HepG2 (cell line): ENCODE data around the gene ZNF524. TPM values are rescaled to one million over a fixed set of nuclear protein-coding genes. Genes with fewer than 3 reads are reported as not detected.
A peak's percentile ranks its signal among the peaks of the same experiment; 100 is the strongest.

Experiments
- CEBPB ChIP-seq: IDR thresholded peaks from 2 replicates; pipeline ENCODE4 v1.6.1; 2011; ENCODE audit warnings: low read depth, low read length, improper control_type of control experiment, borderline replicate concordance
- DDIT3 ChIP-seq: sonication (generic); formaldehyde crosslinking; IDR thresholded peaks from 2 replicates; pipeline ENCODE4 v1.4.0; 2020; ENCODE audit warnings: mild to moderate bottlenecking, missing genetic modification reagents
- DPF2 ChIP-seq: sonication (generic); formaldehyde crosslinking; IDR thresholded peaks from 2 replicates; pipeline ENCODE4 v1.4.0; 2020; ENCODE audit warnings: mild to moderate bottlenecking, low read depth, missing genetic modification reagents, borderline replicate concordance
- ELK4 ChIP-seq: sonication (generic); formaldehyde crosslinking; IDR thresholded peaks from 2 replicates; pipeline ENCODE4 v1.9.0; 2021; ENCODE audit warnings: missing genetic modification reagents, borderline replicate concordance
- HIVEP1 ChIP-seq: sonication (generic); formaldehyde crosslinking; IDR thresholded peaks from 2 replicates; pipeline ENCODE4 v1.4.0; 2020; ENCODE audit warnings: mild to moderate bottlenecking, missing genetic modification reagents
- KLF9 ChIP-seq: IDR thresholded peaks from 2 replicates; pipeline ENCODE4 v1.6.1; 2016; ENCODE audit warnings: low read depth
- MBNL3 ChIP-seq: fragments of 250-450 bp; sonication (Bioruptor Pico); conservative IDR thresholded peaks from 2 replicates; pipeline ENCODE4 v1.8.0; 2022; ENCODE audit warnings: mild to moderate bottlenecking, inconsistent platforms
- RBM39 ChIP-seq: fragments of 200-400 bp; formaldehyde crosslinking; IDR thresholded peaks from one replicate; pipeline ENCODE4 v1.6.1; 2018; ENCODE audit warnings: antibody characterized with exemption, mild to moderate bottlenecking, low read depth, low read length; ENCODE audit not compliant: poor library complexity, severe bottlenecking
- RNF2 ChIP-seq: fragments of 450-650 bp; conservative IDR thresholded peaks from 2 replicates; pipeline ENCODE4 v1.6.1; 2016; ENCODE audit warnings: low read depth
- SAFB2 ChIP-seq: sonication (generic); formaldehyde crosslinking; IDR thresholded peaks from 2 replicates; pipeline ENCODE4 v1.5.1; 2020; ENCODE audit warnings: missing genetic modification reagents, low read depth, mild to moderate bottlenecking, borderline replicate concordance
- SATB2 ChIP-seq: sonication (generic); formaldehyde crosslinking; IDR thresholded peaks from 2 replicates; pipeline ENCODE4 v1.5.0; 2020; ENCODE audit warnings: missing genetic modification reagents
- SMC3 ChIP-seq: IDR thresholded peaks from 2 replicates; pipeline ENCODE4 v1.6.1; 2011; ENCODE audit warnings: low read length, improper control_type of control experiment
- TCF7L2 ChIP-seq: IDR thresholded peaks from 2 replicates; pipeline ENCODE4 v1.6.1; 2011; ENCODE audit warnings: mild to moderate bottlenecking, low read depth, low read length, moderate library complexity
- TERF1 ChIP-seq: sonication (generic); formaldehyde crosslinking; IDR thresholded peaks from 2 replicates; pipeline ENCODE4 v1.8.0; 2022; ENCODE audit warnings: mild to moderate bottlenecking, missing genetic modification reagents, moderate library complexity
- XBP1 ChIP-seq: sonication (generic); formaldehyde crosslinking; IDR thresholded peaks from 2 replicates; pipeline ENCODE4 v1.5.0; 2020; ENCODE audit warnings: missing genetic modification reagents
- ZBTB1 ChIP-seq: sonication (generic); formaldehyde crosslinking; IDR thresholded peaks from 2 replicates; pipeline ENCODE4 v1.4.0; 2020; ENCODE audit warnings: missing genetic modification reagents, borderline replicate concordance
- ZKSCAN5 ChIP-seq: sonication (generic); formaldehyde crosslinking; IDR thresholded peaks from 2 replicates; pipeline ENCODE4 v1.5.1; 2020; ENCODE audit warnings: mild to moderate bottlenecking, missing genetic modification reagents
- ZNF280B ChIP-seq: sonication (generic); formaldehyde crosslinking; IDR thresholded peaks from 2 replicates; pipeline ENCODE4 v1.5.0; 2020; ENCODE audit warnings: missing genetic modification reagents, mild to moderate bottlenecking, borderline replicate concordance
- ZNF343 ChIP-seq: sonication (generic); formaldehyde crosslinking; IDR thresholded peaks from 2 replicates; pipeline ENCODE4 v1.4.0; 2020; ENCODE audit warnings: mild to moderate bottlenecking, missing genetic modification reagents
- ZNF543 ChIP-seq: sonication (generic); formaldehyde crosslinking; IDR thresholded peaks from 2 replicates; pipeline ENCODE4 v1.4.0; 2020; ENCODE audit warnings: mild to moderate bottlenecking, missing genetic modification reagents
- ZNF580 ChIP-seq: IDR thresholded peaks from 2 replicates; pipeline ENCODE4 v1.6.1; 2016; ENCODE audit warnings: low read depth, borderline replicate concordance
- ZNF652 ChIP-seq: IDR thresholded peaks from 2 replicates; pipeline ENCODE4 v1.6.1; 2016; ENCODE audit warnings: low read depth, borderline replicate concordance
- ZNF713 ChIP-seq: sonication (generic); formaldehyde crosslinking; IDR thresholded peaks from 2 replicates; pipeline ENCODE4 v1.4.0; 2020; ENCODE audit warnings: mild to moderate bottlenecking, missing genetic modification reagents
- ZNF879 ChIP-seq: sonication (generic); formaldehyde crosslinking; IDR thresholded peaks from 2 replicates; pipeline ENCODE4 v1.8.1; 2023; ENCODE audit warnings: missing genetic modification reagents
- polyA plus RNA-seq, 8 experiments: library from polyadenylated mRNA; depleted of rRNA in 3 of 8; stranded (reverse) in 7 of 8; unstranded in 1 of 8; fragments of >200 nt; fragmentation: Illumina TruSeq in 4 of 8; extraction: Trizol in 4 of 8; gene quantifications; 2 replicates each; pipeline versions ENCODE4 v1.2.1 to v1.2.3, GENCODE V29; 2011 to 2016; ENCODE audit warnings: low read depth in 4 of 8, missing spikeins in 1 of 8, mixed read lengths in 1 of 8; ENCODE audit not compliant: insufficient read depth in 1 of 8
- total RNA-seq, 5 experiments: library from RNA; depleted of rRNA; stranded (reverse); fragments of >200 nt; fragmentation: Illumina TruSeq; extraction: Trizol; gene quantifications; 2 replicates each; pipeline ENCODE4 v1.2.3, GENCODE V29; 2016; ENCODE audit warnings: low read depth in 1 of 5

ZNF524 gene
- total and polyA plus RNA-seq, 2 of the 13 experiments (the other 11 are each of a cell fraction or from before 2014, with no cell fraction given): 3.2 to 4.6 TPM

GRCh38 chr19:55581145-55581822, 18.8 kb upstream of the ZNF524 start (continued):
- no peak for TF ChIP-seq ELK4 (CRISPR knock-in tag)
- TF ChIP-seq DDIT3 (CRISPR knock-in tag): no peak
- TF ChIP-seq DPF2 (CRISPR knock-in tag): no peak
- TF ChIP-seq MBNL3 (CRISPR knock-in tag): no peak
- peak; percentile 46; the same call in 1 of the 2 replicates for TF ChIP-seq ZNF343 (CRISPR knock-in tag)
- no peak for TF ChIP-seq TCF7L2
- TF ChIP-seq TERF1 (CRISPR knock-in tag): no peak
- TF ChIP-seq ZNF580 (CRISPR knock-in tag): peak; percentile 77; the same call in 1 of the 2 replicates
- no peak for TF ChIP-seq ZKSCAN5 (CRISPR knock-in tag)
- TF ChIP-seq ZNF280B: no peak
- TF ChIP-seq RBM39: no peak
- TF ChIP-seq XBP1 (CRISPR knock-in tag): no peak
- TF ChIP-seq ZNF713 (CRISPR knock-in tag): no peak
- TF ChIP-seq ZNF652 (CRISPR knock-in tag): no peak; the same call in 1 of the 2 replicates
- no peak for TF ChIP-seq RNF2
- TF ChIP-seq ZBTB1 (CRISPR knock-in tag): no peak; the same call in 1 of the 2 replicates
- 0 out of 2 replicates have a peak, but pooled peaks have one; percentile 54 for TF ChIP-seq SATB2 (CRISPR knock-in tag)
- TF ChIP-seq ZNF879: no peak; the same call in 1 of the 2 replicates
- no peak for TF ChIP-seq CEBPB
- no peak for TF ChIP-seq SMC3
- no peak for TF ChIP-seq KLF9 (CRISPR knock-in tag)
- no peak for TF ChIP-seq HIVEP1 (CRISPR knock-in tag)
- no peak for TF ChIP-seq SAFB2 (CRISPR knock-in tag)
- TF ChIP-seq ZNF543 (CRISPR knock-in tag): no peak; the same call in 1 of the 2 replicates
